ENCODE data around the gene ZDHHC14. TPM values are rescaled to one million over a fixed set of nuclear protein-coding genes. Genes with fewer than 3 reads are reported as not detected.

The ZDHHC14 gene
- total RNA-seq, 1 donor from 2014 or later, result 14.4 TPM

- intact Hi-C loops (cut with micrococcal nuclease), result no loop called here
- no peaks in the 10 kb centered on the region for H3K9me3 Mint-ChIP-seq
- H3K36me3 Mint-ChIP-seq (ENCODE audit: low read depth), result peaks cover 15% of the 10 kb centered on the region
- H3K4me1 Mint-ChIP-seq (ENCODE audit: low read depth), result no peaks in the 10 kb centered on the region
- no peak for DNase-seq (ENCODE audit: low spot score)
- peaks cover 3% of the 10 kb centered on the region for H3K27me3 Mint-ChIP-seq (ENCODE audit: insufficient read depth)
- H3K27ac Mint-ChIP-seq, result no peak overlapping the region
- no peak overlapping the region for H3K4me3 Mint-ChIP-seq
Observed at GRCh38 chr6:157657754-157658153, 276.8 kb downstream of the ZDHHC14 start.

- Mint-ChIP-seq H3K27ac (no peak overlapping the region), H3K4me3 (no peak overlapping the region), H3K9me3 (no peaks in the 10 kb centered on the region), H3K27me3 (ENCODE audit: insufficient read depth) (peaks cover 3% of the 10 kb centered on the region), H3K4me1 (ENCODE audit: low read depth) (no peaks in the 10 kb centered on the region), H3K36me3 (ENCODE audit: low read depth) (peaks cover 15% of the 10 kb centered on the region)
- no peak for DNase-seq (ENCODE audit: low spot score)
- intact Hi-C loops (cut with micrococcal nuclease), result no loop called here
Observed at GRCh38 chr6:157658301-157658700, 277.3 kb downstream of the ZDHHC14 start.

DNA sequence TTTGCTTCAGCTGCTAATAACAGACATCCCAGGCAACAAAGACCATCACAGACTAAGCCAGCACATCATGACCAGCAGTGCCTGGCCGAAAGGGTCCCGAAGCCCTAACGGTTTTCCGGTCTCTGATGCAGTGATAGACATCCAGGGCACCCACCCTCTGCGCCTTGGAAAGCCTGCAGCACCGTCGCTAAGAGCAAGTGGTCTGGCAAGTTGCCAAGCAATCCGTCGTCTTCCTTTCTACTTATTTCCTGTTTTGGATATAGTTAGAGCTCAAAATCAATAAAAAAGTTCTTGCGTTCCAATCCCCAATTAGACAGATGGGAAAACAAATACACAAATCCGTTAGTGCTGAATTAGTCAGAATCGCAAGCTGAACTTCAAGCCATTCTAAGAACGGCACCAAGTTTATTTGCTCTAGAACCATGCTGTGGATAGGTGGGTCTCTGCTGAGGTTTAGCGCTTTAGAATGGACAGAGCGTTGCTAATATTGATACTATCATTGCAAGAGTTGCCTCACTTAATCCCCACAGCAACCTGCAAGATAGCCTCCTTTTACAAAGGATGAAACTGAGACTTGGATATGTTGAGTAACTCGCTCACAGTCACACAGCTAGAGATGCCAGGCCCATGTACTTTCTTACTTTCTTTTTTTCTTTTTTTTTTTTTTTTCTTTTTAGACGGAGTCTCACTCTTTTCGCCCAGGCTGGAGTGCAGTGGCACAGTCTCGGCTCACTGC, 278.7 kb downstream of the ZDHHC14 start:
- H3K9me3 Mint-ChIP-seq, result no peaks in the 10 kb centered on the region
- H3K36me3 Mint-ChIP-seq (ENCODE audit: low read depth), result peaks cover 17% of the 10 kb centered on the region
- H3K4me3 Mint-ChIP-seq, result no peak overlapping the region
- no peak for DNase-seq (ENCODE audit: low spot score)
- H3K27ac Mint-ChIP-seq, result no peak overlapping the region
- intact Hi-C loops (cut with micrococcal nuclease), result no loop called here
- H3K4me1 Mint-ChIP-seq (ENCODE audit: low read depth), result no peaks in the 10 kb centered on the region
- H3K27me3 Mint-ChIP-seq (ENCODE audit: insufficient read depth), result peaks cover 5% of the 10 kb centered on the region

DNA sequence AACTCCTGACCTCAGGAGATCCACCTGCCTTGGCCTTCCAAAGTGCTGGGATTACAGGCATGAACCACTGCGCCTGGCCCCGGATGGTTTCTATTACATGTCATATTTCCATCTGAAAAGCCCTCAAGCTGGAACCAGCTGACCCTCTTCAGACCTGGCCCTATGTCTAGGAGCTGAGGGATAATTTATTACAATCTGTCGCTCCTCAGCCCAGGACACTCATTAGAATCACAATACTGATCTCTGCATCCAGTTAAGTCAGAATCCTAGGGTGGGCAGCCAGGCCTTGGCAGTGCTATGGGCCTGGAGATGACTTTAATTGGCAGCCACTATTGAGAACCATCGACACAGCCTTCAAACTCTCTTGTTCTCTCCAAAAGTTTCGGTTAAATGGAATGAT, 279.4 kb downstream of the ZDHHC14 start:
- DNase-seq (ENCODE audit: low spot score), result no peak
- intact Hi-C loops (cut with micrococcal nuclease), result no loop called here
- Mint-ChIP-seq H3K9me3 (no peaks in the 10 kb centered on the region), H3K27ac (no peak overlapping the region), H3K36me3 (ENCODE audit: low read depth) (peaks cover 19% of the 10 kb centered on the region), H3K27me3 (ENCODE audit: insufficient read depth) (peaks cover 6% of the 10 kb centered on the region), H3K4me3 (no peak overlapping the region), H3K4me1 (ENCODE audit: low read depth) (no peaks in the 10 kb centered on the region)

- intact Hi-C loops (cut with micrococcal nuclease), result no loop called here
- DNase-seq (ENCODE audit: low spot score), result no peak
- Mint-ChIP-seq H3K9me3 (no peaks in the 10 kb centered on the region), H3K27ac (no peak overlapping the region), H3K36me3 (ENCODE audit: low read depth) (peaks cover 16% of the 10 kb centered on the region), H3K27me3 (ENCODE audit: insufficient read depth) (peaks cover 3% of the 10 kb centered on the region), H3K4me1 (ENCODE audit: low read depth) (no peaks in the 10 kb centered on the region), H3K4me3 (no peak overlapping the region)
Observed at GRCh38 chr6:157661652-157662051, 280.7 kb downstream of the ZDHHC14 start.

DNA sequence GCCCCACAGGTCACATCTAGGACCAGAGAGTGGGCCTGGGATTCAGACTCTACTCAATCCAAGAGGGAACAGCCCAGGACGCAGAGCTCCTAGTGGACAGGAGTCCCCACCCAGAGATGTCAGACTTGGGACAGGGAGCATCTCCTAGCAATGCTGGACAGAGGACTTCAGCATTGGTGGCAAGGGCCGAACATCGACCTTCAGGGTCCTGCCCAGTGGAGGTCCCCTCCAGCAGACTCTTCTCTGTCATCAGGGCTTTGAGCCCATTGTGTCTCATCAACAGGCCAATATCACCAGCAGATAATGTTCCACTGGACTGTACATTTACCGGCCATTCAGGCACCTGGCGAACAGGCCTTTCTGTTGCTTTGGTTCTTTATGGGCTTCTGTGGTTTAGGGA, 282.3 kb downstream of the ZDHHC14 start:
- H3K9me3 Mint-ChIP-seq, result no peaks in the 10 kb centered on the region
- intact Hi-C loops (cut with micrococcal nuclease), result no loop called here
- H3K36me3 Mint-ChIP-seq (ENCODE audit: low read depth), result peaks cover 17% of the 10 kb centered on the region
- H3K27ac Mint-ChIP-seq, result no peak overlapping the region
- H3K27me3 Mint-ChIP-seq (ENCODE audit: insufficient read depth), result peaks cover 7% of the 10 kb centered on the region
- peaks cover 6% of the 10 kb centered on the region for H3K4me1 Mint-ChIP-seq (ENCODE audit: low read depth)
- no peak for DNase-seq (ENCODE audit: low spot score)
- no peak overlapping the region for H3K4me3 Mint-ChIP-seq

DNA sequence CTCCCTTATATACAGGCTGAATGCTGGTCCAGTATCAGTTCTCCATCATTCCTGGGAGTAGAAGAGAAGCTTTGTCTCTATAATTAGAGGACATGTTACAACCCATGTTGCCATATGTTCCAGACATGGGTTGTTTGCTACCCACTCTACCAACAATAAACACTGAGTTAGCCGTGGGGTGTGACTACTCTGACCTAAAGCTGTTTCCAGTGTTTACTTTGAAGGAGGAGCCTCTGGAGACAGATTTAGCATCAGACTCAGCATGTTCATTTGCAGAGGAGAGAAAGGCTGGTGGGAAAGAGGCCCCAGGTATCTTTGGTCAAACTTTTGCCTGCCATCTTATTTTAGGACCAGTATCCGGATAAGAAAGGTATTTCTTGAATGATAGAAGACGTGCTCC, 284.2 kb downstream of the ZDHHC14 start:
- intact Hi-C loops (cut with micrococcal nuclease), result loop anchor here (5.0 kb wide), 3 partner anchors 87 to 283 kb away; partner anchors contain the start of gene ZDHHC14
- Mint-ChIP-seq H3K27ac (no peak overlapping the region), H3K4me1 (ENCODE audit: low read depth) (peaks cover 12% of the 10 kb centered on the region), H3K4me3 (no peak overlapping the region), H3K9me3 (no peaks in the 10 kb centered on the region), H3K36me3 (ENCODE audit: low read depth) (peaks cover 12% of the 10 kb centered on the region), H3K27me3 (ENCODE audit: insufficient read depth) (peaks cover 7% of the 10 kb centered on the region)
- DNase-seq (ENCODE audit: low spot score), result no peak

GRCh38 chr6:157666729-157667128, 285.7 kb downstream of the ZDHHC14 start:
- H3K27me3 Mint-ChIP-seq (ENCODE audit: insufficient read depth), result peaks cover 10% of the 10 kb centered on the region
- H3K27ac Mint-ChIP-seq, result no peak overlapping the region
- no peak overlapping the region for H3K4me3 Mint-ChIP-seq
- no peak for DNase-seq (ENCODE audit: low spot score)
- H3K36me3 Mint-ChIP-seq (ENCODE audit: low read depth), result peaks cover 6% of the 10 kb centered on the region
- peaks cover 12% of the 10 kb centered on the region for H3K4me1 Mint-ChIP-seq (ENCODE audit: low read depth)
- intact Hi-C loops (cut with micrococcal nuclease), result loop anchor here (1.0 to 5.0 kb wide), 6 partner anchors 70 to 352 kb away; partner anchors contain the start of gene ZDHHC14
- H3K9me3 Mint-ChIP-seq, result no peaks in the 10 kb centered on the region

- Mint-ChIP-seq H3K27ac (peak overlapping the region; percentile 41), H3K4me1 (ENCODE audit: low read depth) (peaks cover 12% of the 10 kb centered on the region), H3K36me3 (ENCODE audit: low read depth) (peaks cover 6% of the 10 kb centered on the region), H3K27me3 (ENCODE audit: insufficient read depth) (peaks cover 10% of the 10 kb centered on the region), H3K9me3 (no peaks in the 10 kb centered on the region), H3K4me3 (no peak overlapping the region)
- DNase-seq (ENCODE audit: low spot score), result peak; percentile 30
- intact Hi-C loops (cut with micrococcal nuclease), result loop anchor here (1.0 to 5.0 kb wide), 7 partner anchors 71 to 353 kb away; partner anchors contain the start of gene ZDHHC14
Observed at GRCh38 chr6:157667211-157668008, 286.4 kb downstream of the ZDHHC14 start.

DNA sequence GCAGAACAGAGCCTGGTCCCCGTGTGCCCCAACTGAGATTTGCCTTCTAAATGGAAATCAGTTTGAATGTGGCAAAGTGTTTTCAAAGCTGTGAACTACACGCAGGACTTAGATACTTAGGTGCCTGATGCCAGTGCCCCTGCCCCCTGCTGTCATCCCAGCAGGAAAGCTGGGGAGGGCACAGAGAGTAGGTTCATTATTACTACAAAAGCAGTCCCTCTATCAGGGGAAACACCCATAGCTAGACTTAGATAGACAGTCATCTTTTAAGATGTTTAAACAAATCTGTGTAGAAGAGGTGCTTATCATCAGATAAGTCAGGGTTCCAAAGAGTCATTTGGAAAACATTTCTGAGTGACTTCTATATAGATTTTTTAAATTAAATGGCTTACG, 287.0 kb downstream of the ZDHHC14 start:
- H3K27me3 Mint-ChIP-seq (ENCODE audit: insufficient read depth), result peaks cover 10% of the 10 kb centered on the region
- H3K4me1 Mint-ChIP-seq (ENCODE audit: low read depth), result peaks cover 12% of the 10 kb centered on the region
- intact Hi-C loops (cut with micrococcal nuclease), result loop anchor here (2.0 to 5.0 kb wide), 4 partner anchors 84 to 286 kb away; partner anchors contain the start of gene ZDHHC14
- DNase-seq (ENCODE audit: low spot score), result no peak
- H3K36me3 Mint-ChIP-seq (ENCODE audit: low read depth), result peaks cover 6% of the 10 kb centered on the region
- no peak overlapping the region for H3K27ac Mint-ChIP-seq
- H3K9me3 Mint-ChIP-seq, result no peaks in the 10 kb centered on the region
- no peak overlapping the region for H3K4me3 Mint-ChIP-seq

- Mint-ChIP-seq H3K4me1 (ENCODE audit: low read depth) (peaks cover 12% of the 10 kb centered on the region), H3K27me3 (ENCODE audit: insufficient read depth) (peaks cover 8% of the 10 kb centered on the region), H3K27ac (no peak overlapping the region), H3K9me3 (no peaks in the 10 kb centered on the region), H3K36me3 (ENCODE audit: low read depth) (peaks cover 6% of the 10 kb centered on the region), H3K4me3 (no peak overlapping the region)
- no peak for DNase-seq (ENCODE audit: low spot score)
- intact Hi-C loops (cut with micrococcal nuclease), result loop anchor here (2.0 to 5.0 kb wide), 4 partner anchors 84 to 286 kb away; partner anchors contain the start of gene ZDHHC14
Observed at GRCh38 chr6:157668713-157669112, 287.7 kb downstream of the ZDHHC14 start.

GRCh38 chr6:157669323-157669722, 288.3 kb downstream of the ZDHHC14 start:
- intact Hi-C loops (cut with micrococcal nuclease), result loop anchor here (2.0 to 5.0 kb wide), 4 partner anchors 83 to 287 kb away; partner anchors contain the start of gene ZDHHC14
- H3K36me3 Mint-ChIP-seq (ENCODE audit: low read depth), result peaks cover 4% of the 10 kb centered on the region
- DNase-seq (ENCODE audit: low spot score), result no peak
- peaks cover 12% of the 10 kb centered on the region for H3K4me1 Mint-ChIP-seq (ENCODE audit: low read depth)
- H3K27me3 Mint-ChIP-seq (ENCODE audit: insufficient read depth), result peaks cover 8% of the 10 kb centered on the region
- no peak overlapping the region for H3K27ac Mint-ChIP-seq
- no peaks in the 10 kb centered on the region for H3K9me3 Mint-ChIP-seq
- no peak overlapping the region for H3K4me3 Mint-ChIP-seq

DNA sequence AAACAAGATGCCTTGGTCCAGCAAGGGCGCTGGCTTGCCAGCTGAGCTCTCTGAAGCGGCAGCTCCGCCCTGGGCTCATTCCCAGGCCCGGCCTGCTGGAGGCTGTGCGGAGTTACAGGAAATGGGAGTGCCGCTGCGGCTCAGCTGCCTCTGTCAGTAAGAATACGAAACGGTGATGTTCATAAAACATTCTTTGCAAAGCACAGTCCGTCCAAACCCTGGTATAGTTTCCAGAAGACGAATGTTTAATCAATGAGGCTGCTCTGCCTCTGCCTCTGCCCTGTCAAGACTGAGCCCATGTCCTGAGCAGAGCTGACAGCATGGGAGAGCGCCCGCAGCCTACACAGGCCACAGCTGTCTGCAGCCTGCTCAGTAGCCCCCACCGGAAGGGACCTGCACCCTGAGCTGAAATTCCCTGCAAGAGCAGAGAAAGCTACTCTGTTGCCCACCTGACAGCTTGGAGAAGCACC, 288.8 kb downstream of the ZDHHC14 start:
- Mint-ChIP-seq H3K4me1 (ENCODE audit: low read depth) (peaks cover 12% of the 10 kb centered on the region), H3K27ac (no peak overlapping the region), H3K9me3 (no peaks in the 10 kb centered on the region), H3K36me3 (ENCODE audit: low read depth) (peaks cover 3% of the 10 kb centered on the region), H3K4me3 (no peak overlapping the region), H3K27me3 (ENCODE audit: insufficient read depth) (peaks cover 8% of the 10 kb centered on the region)
- DNase-seq (ENCODE audit: low spot score), result no peak
- intact Hi-C loops (cut with micrococcal nuclease), result loop anchor here (2.0 to 5.0 kb wide), 4 partner anchors 83 to 287 kb away; partner anchors contain the start of gene ZDHHC14

All from activated T-helper 1 cell treated with anti-CD3 and anti-CD28 coated beads, Interleukin-12 subunit alpha, Interleukin-12 subunit beta, Interleukin-2, Interleukin-4 antibody, amounts not matched to agents 30 ng/mL and 10 ng/mL and 1 ng/mL, durations not matched to agents 14 hours and 24 hours and 36 hours (primary cell).